Measurements from ENCODE around the gene STK17A.

- TF ChIP-seq REST (IDR thresholded peaks at IDR 0.05; ENCODE audit: low read depth): no peak
- TF ChIP-seq MAX (IDR thresholded peaks at IDR 0.05): no peak
- no peak for TF ChIP-seq USF1 (IDR thresholded peaks at IDR 0.05)
- TF ChIP-seq EP300 (IDR thresholded peaks at IDR 0.05; ENCODE audit: borderline replicate concordance): no peak
- TF ChIP-seq TCF12 (IDR thresholded peaks at IDR 0.05; ENCODE audit: low read depth): no peak
- no peak for TF ChIP-seq EGR1 (IDR thresholded peaks at IDR 0.05)
- TF ChIP-seq ZBTB7A (IDR thresholded peaks at IDR 0.05; ENCODE audit: low read depth): no peak
- no peak for TF ChIP-seq CREB1 (IDR thresholded peaks at IDR 0.05; ENCODE audit: low read depth)
- TF ChIP-seq TAF1 (IDR thresholded peaks at IDR 0.05; ENCODE audit: low read depth): no peak
- no peak for TF ChIP-seq YY1 (IDR thresholded peaks at IDR 0.05; ENCODE audit: low read depth)
Measured at GRCh38 chr7:43591558-43592180, 8.8 kb downstream of the STK17A start.

All from Ishikawa (cell line).